Breast epithelium (tissue), 4 donors: ENCODE data around the gene APOA1. TPM values are rescaled to one million over a fixed set of nuclear protein-coding genes. Genes with fewer than 3 reads are reported as not detected.

Source experiments
- DNase-seq, 2 donors: peaks; one replicate each; pipeline ENCODE4 v3.0.0-alpha.2; 2019; ENCODE audit warnings: low spot score in 2 of 2
- H3K27ac ChIP-seq, 2 donors: fragments of 200-600 bp; sonication (generic) in 1 of 2; one replicate each; pipeline ENCODE4 v1.5.1; 2016 to 2019; ENCODE audit warnings: mild to moderate bottlenecking in 1 of 2
- H3K27me3 ChIP-seq, 2 donors: fragments of 200-600 bp; sonication (generic) in 1 of 2; one replicate each; pipeline versions ENCODE4 v1.5.1 to v1.6.0; 2017 to 2019; ENCODE audit warnings: control low read depth in 1 of 2, mild to moderate bottlenecking in 1 of 2
- H3K36me3 ChIP-seq: fragments of 200-600 bp; one replicate; pipeline ENCODE4 v1.5.1; 2019
- H3K4me1 ChIP-seq, 2 donors: fragments of 200-600 bp; sonication (generic); one replicate each; pipeline ENCODE4 v1.5.1; 2016 to 2019; ENCODE audit warnings: control low read depth in 1 of 2
- H3K4me3 ChIP-seq, 3 donors: fragments of 200-600 bp; sonication (generic); 1 replicate in 2 of 3; 2 replicates in 1 of 3; pipeline ENCODE4 v1.5.1; 2016 to 2019; ENCODE audit warnings: mild to moderate bottlenecking in 3 of 3, moderate library complexity in 2 of 3
- H3K9me3 ChIP-seq, 2 donors: fragments of 200-600 bp; sonication (generic) in 1 of 2; one replicate each; pipeline ENCODE4 v1.5.1; 2016 to 2019; ENCODE audit warnings: control low read depth in 1 of 2
- CTCF ChIP-seq, 3 donors: fragments of 450-650 bp; IDR thresholded peaks; one replicate each; pipeline ENCODE4 v1.5.1; 2016 to 2017; ENCODE audit warnings: antibody characterized with exemption in 3 of 3, mild to moderate bottlenecking in 3 of 3, moderate library complexity in 3 of 3
- POLR2A ChIP-seq: fragments of 450-650 bp; IDR thresholded peaks from one replicate; pipeline ENCODE4 v1.6.1; 2016; ENCODE audit warnings: antibody characterized with exemption, mild to moderate bottlenecking, moderate library complexity
- POLR2AphosphoS5 ChIP-seq, 3 donors: sonication (generic); formaldehyde crosslinking; IDR thresholded peaks; one replicate each; pipeline ENCODE4 v1.6.1; 2017; ENCODE audit warnings: antibody characterized with exemption in 3 of 3
- intact Hi-C: fragments of 100-400 bp; cut with DNase I; formaldehyde crosslinking; loops from one replicate; pipeline ENCODE4 v1.15.1; 2023; ENCODE audit warnings: low total_unique reads
- total RNA-seq, 3 donors: library from RNA; depleted of rRNA; stranded (reverse); fragments of >200 nt; gene quantifications; one replicate each; pipeline ENCODE4 v1.1.0, GENCODE V29; 2016

Gene APOA1
- total RNA-seq, 3 donors from 2014 or later = 0.33 to 1.5 (median 0.48) TPM

- Histone ChIP-seq H3K27ac (no peak overlapping the region), H3K9me3 (no peaks in the 10 kb centered on the region), H3K36me3 (no peaks in the 10 kb centered on the region), H3K4me3 (no peak overlapping the region), H3K27me3 (no peaks in the 10 kb centered on the region), H3K4me1 (no peaks in the 10 kb centered on the region)
- no peak for TF ChIP-seq POLR2AphosphoS5 (IDR thresholded peaks at IDR 0.05)
- TF ChIP-seq CTCF (IDR thresholded peaks at IDR 0.05) = no peak
- no peak for TF ChIP-seq POLR2A
- intact Hi-C loops = no loop called here
- DNase-seq = no peak
Observed at GRCh38 chr11:116814502-116814901, 22.9 kb downstream of the APOA1 start.

- Histone ChIP-seq H3K27me3 (no peaks in the 10 kb centered on the region), H3K4me3 (no peak overlapping the region), H3K4me1 (no peaks in the 10 kb centered on the region), H3K9me3 (no peaks in the 10 kb centered on the region), H3K27ac (no peak overlapping the region), H3K36me3 (no peaks in the 10 kb centered on the region)
- intact Hi-C loops = no loop called here
- peak in 1 of 2 donors; percentile 5 for DNase-seq
- TF ChIP-seq CTCF (IDR thresholded peaks at IDR 0.05) (no peak), POLR2A (no peak)
Observed at GRCh38 chr11:116813781-116814471, 23.5 kb downstream of the APOA1 start.

- H3K9me3 ChIP-seq = no peaks in the 10 kb centered on the region
- H3K4me3 ChIP-seq = no peak overlapping the region
- no peaks in the 10 kb centered on the region for H3K36me3 ChIP-seq
- peak in 1 of 2 donors; percentile 5 for DNase-seq
- H3K27me3 ChIP-seq = no peaks in the 10 kb centered on the region
- no peak for TF ChIP-seq CTCF (IDR thresholded peaks at IDR 0.05)
- TF ChIP-seq POLR2AphosphoS5 (IDR thresholded peaks at IDR 0.05) = no peak
- TF ChIP-seq POLR2A = no peak
- intact Hi-C loops = no loop called here
- no peak overlapping the region for H3K27ac ChIP-seq
- no peaks in the 10 kb centered on the region for H3K4me1 ChIP-seq
Observed at GRCh38 chr11:116813170-116813569, 24.3 kb downstream of the APOA1 start.

- Histone ChIP-seq H3K9me3 (no peaks in the 10 kb centered on the region), H3K4me1 (no peaks in the 10 kb centered on the region), H3K4me3 (no peak overlapping the region), H3K36me3 (no peaks in the 10 kb centered on the region), H3K27me3 (no peaks in the 10 kb centered on the region), H3K27ac (no peak overlapping the region)
- intact Hi-C loops = no loop called here
- no peak for DNase-seq
- TF ChIP-seq POLR2AphosphoS5 (IDR thresholded peaks at IDR 0.05) (no peak), CTCF (IDR thresholded peaks at IDR 0.05) (no peak), POLR2A (no peak)
Observed at GRCh38 chr11:116812109-116812508, 25.3 kb downstream of the APOA1 start.

GRCh38 chr11:116811194-116811593 is 26.2 kb downstream of the APOA1 start:
- H3K36me3 ChIP-seq = no peaks in the 10 kb centered on the region
- no peaks in the 10 kb centered on the region for H3K27me3 ChIP-seq
- no peak overlapping the region for H3K4me3 ChIP-seq
- no peak for DNase-seq
- H3K9me3 ChIP-seq = no peaks in the 10 kb centered on the region
- H3K27ac ChIP-seq = no peak overlapping the region
- intact Hi-C loops = no loop called here
- TF ChIP-seq POLR2AphosphoS5 (IDR thresholded peaks at IDR 0.05) (no peak), POLR2A (no peak), CTCF (IDR thresholded peaks at IDR 0.05) (no peak)
- no peaks in the 10 kb centered on the region for H3K4me1 ChIP-seq
